IPS-NIHi7 (cell line): ENCODE measurements around the gene GBX1.

Experiments
- DNase-seq: peaks from one replicate; pipeline ENCODE4 v3.0.0; 2012; ENCODE audit warnings: mixed read lengths; ENCODE audit errors: extremely low spot score

Gene GBX1

DNA sequence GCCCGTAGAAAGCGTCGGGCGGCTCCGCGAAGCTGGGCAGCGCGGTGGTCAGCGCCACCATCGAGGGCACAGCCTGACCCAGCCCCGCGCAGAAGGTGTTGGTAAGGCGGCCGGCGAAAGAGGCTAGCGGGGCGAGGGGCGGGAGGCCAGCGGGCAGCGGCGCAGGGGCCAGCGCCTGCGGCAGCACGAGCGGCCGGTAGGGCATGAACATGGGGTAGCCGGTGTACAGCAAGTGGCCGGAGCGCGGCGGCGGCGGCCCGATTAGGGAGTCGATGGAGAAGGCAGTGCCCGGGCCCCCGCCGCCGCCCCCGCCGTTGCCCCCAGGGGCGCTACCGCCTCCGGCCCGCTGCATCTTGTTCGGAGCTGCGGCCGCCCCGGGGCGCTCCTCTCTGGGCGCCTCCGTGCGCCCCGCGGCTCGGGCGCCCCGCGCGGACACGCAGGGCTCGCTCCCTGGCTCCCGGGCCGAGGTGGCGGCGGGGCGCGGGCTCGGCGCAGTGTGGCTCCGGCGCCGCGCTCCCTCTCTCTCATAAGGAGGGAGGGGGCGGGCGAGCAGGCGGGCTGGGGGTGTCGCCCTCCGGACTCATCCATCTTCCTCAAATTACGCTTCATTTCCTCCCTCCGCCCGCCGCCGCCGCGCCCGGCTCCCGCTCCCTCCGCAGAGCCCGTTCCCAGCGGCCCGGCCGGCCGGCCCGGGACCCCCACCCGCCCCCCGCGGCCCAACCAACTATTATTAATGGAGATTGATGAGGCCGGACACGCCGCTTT lies at the start of gene GBX1:
GBX1 (minus strand) TSS at position 498 of the 765 bp plus-strand sequence; CDS start at position 352, 146 bp downstream.
- DNase-seq, result peak; percentile 59

DNA sequence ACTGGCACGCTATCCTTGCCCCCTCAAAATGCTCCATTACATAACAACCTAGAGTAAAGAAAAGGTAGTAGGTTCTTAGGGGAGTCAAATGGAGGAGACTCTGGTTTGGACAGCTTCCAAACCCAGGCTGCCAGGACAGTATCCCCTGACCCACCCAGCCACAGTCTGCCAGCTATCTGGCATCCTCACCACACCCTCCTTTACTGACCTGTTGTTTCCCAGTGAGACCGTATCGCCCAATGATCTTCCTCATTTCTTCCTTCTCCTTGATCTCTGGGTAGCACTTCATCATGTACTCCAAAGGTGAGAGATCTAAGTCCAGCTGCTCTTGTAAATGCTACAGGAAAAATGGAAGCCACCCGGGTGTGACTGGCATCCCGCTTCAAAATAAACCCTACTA lies 47.9 kb upstream of the GBX1 start:
- DNase-seq, result no peak

DNA sequence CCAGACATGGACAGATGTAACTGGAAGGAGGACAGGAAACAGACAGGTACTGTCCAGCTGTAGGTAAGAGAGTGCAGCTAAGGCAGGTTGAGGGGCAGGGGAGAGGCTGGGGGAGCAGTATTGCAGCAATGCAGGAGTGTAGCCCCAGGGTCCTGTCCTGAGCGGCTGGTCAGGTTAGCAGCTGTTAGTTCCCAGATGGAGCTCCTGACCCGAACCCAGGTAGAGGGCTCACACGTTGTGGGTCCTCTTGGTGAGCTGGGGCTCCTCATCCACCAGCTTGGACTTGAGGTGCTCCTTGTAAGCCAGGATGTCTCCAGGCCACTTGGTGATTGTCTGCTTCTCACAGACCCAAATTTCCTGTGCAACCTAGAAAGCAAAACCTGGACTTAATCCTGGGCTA lies 46.3 kb upstream of the GBX1 start:
- DNase-seq, result no peak

DNA sequence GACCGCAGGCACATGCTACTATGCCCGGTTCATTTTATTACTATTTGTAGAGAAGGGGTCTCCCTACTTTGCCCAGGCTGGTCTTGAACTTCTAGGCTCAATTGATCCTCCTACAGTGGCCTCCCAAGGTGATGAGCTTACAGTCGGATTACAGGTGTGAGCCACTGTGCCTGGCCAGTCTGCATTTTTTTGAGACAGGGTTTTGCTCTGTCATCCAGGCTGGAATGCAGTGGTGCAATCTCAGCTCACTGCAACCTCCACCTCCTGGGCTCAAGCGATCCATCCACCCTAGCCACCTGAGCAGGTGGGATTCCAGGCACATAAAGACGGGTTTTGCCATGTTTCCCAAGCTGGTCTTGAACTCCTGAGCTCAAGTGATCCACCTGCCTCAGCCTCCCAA lies 45.1 kb upstream of the GBX1 start:
- no peak for DNase-seq

DNA sequence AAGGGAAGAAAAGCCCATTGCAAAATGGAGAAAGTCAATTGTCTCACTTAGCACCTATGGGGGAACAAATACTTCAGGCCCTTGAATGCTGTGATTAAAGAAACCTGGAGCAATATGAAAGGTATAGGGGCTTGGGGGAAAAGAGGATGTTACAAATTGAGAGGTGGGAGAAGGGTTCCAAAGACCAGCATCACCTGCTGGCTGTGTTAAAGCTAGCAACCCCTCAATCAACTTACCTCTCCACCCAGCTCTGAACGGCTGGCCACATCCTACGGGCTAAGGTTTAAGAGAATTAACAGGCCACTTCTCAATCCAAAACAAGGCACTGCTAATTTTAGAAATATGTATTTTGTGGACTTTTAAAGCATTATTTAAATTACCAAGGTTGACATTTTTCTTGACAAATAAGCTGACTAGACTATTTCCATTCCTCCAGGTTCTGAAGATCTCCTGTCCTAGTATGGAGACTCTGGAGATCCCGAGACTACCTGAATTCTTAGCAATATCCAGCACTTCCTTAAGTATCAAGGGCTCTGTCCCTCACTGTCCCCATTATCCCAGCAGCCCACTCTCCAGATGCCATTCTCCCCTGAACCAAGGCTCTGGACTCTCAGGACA lies 43.8 kb upstream of the GBX1 start:
- DNase-seq, result no peak

DNA sequence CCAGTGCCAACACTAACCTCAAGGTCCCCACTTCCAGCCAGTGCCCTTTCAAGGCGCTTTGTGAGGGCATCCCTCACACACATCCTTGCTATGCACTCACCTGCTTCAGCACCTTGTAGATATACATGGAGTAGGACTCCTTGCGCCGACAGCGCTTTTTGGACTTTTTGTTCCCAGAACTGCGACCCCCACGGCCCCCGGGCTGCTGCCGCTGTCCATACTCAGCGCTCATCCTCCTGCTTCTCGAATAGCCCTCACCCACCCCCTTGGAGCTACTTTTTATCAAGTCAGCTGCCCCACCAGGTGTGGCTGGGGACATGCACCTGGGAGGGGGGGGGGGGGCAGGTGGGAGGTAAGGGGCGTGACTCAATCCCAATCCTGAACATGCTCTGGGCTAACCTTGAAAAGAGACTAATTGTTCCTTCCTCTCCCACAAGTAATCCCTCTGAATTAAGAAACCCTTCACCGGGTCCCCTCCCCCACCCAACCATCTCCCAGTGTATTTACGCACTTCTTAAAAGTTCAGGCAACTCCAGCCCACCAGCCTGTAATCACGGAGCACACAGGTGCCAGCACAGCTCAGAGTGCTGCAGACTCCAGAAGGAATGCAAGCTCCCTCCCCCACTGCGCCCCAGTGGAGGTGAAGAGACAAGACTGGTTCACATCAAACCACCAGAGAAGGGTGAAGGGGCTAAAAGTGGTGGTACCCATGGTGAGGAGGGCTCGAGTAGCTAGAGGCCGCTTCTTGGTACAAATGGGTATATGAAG lies 42.8 kb upstream of the GBX1 start, which contains the start of gene H2BK1:
H2BK1 (minus strand) TSS at position 402 of the 768 bp plus-strand sequence; CDS start at position 232, 170 bp downstream.
- peak; percentile 31 for DNase-seq

DNA sequence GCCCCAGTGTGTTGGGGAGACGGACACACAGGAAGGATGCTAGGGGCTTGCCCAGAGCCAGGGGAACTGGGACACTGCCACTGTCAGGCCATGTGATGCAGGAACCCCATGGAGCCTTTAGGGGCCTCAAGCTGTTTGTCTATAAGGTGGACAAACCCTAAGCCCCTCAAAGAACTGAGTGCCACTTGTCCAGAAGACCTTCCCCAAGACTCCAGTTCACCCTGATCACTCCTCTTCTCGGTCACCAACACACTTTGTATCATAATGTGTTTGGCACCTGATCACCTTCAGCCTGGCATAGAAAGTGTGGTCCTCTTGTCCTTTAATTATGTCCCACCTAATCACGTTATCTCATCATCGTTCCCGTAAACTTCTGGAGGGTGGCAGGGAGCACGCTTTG lies 42.1 kb upstream of the GBX1 start:
- no peak for DNase-seq

DNA sequence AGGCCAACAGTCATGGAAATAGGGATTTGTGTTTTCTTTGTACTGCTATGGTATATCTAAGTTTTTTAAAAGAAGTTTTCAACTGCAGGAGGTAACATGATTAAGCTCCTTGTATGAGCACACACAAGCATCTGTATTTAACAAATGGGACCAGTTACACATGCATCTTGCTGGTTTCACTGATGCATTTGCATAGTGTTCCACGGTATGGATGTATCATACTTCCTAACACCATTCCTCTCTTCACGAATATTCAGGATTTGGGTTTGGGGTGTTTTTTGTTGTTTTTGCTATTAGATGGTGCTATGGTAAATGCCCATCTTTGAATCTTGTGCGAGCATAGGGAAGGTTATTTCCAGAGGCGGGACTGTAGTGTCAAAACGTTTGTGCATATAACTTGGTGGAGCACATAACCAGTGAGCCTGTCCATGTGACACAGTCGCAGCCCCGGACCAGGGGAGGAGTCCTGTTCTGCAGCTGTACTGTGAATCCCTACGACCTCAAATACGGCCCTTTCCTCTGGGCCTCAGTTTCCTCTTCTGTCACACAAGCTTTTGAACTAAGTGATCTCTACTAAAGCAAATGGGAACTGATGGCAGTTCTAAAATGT lies 40.9 kb upstream of the GBX1 start:
- no peak for DNase-seq

DNA sequence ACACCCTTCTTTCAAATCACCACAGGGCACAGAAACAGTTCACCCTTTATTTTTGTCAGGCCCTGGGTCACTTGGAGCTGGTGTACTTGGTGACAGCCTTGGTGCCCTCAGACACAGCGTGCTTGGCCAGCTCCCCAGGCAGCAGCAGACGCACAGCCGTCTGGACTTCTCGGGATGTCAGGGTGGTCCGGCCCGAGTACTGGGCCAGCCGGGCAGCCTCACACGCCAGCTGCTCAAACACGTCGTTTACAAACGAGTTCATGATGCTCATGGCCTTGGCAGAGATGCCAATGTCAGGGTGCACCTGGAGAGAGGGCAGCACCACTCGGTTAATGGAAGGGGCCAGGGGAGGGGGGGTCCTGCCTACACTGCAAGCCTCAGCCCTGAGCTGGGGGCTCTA lies 40.3 kb upstream of the GBX1 start:
- DNase-seq, result no peak

DNA sequence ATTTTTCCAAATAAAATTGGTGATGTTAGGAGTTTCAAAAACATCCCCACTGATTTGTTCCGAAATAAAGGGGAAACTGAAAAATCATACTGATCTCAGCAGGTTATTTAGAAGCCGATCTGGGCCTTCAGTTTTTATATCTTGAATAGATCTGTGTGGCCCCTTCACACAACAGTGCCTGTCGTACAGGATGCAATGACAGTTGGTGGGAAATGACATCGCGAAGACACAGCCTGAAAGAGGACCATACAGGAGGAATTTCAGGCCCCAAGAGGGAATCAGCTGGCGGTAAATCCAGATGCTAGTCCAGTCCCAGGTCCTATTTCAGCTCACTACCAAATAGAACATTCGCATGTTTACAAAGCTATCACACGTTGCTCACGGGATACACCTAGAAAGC lies 39.8 kb upstream of the GBX1 start:
- DNase-seq, result no peak

DNA sequence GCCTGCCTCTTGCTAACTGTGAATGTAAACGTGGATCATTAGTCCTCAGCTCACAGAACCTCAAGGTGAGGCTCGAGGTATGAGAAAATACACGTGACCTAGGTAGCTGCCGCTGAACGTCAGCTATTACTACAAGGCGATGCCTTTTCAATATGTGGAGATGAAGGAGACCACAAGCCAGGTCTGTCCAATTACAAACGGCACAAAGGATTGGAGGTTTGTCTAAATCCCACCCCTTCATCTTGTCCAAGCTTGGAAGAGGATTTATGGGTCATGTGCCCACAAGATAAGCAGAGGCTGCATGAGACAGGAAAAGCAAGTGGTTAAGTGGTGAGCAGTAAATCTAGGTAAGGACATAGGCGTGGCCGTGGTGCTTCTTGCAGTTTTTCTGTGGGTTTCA lies 39.4 kb upstream of the GBX1 start:
- DNase-seq, result no peak

DNA sequence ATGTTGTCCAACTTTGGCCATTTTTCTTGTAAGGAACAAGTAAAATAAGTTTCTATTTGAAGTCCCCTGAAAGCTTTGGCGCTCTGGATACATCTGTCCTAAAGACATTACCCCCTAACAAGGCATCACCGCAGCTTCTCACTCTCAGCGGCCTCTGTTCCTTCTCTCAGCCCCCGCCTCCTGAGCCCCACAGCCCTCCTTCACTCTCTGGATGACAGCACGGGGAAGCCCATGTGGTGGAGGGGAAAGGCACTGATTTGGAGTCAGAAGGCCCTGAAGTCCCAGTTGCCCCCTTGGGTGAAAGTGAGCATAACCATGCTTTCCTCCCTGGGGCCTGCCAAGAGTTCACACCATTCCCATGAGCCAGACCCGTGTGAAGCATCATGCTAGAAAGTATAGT lies 38.2 kb upstream of the GBX1 start:
- no peak for DNase-seq

DNA sequence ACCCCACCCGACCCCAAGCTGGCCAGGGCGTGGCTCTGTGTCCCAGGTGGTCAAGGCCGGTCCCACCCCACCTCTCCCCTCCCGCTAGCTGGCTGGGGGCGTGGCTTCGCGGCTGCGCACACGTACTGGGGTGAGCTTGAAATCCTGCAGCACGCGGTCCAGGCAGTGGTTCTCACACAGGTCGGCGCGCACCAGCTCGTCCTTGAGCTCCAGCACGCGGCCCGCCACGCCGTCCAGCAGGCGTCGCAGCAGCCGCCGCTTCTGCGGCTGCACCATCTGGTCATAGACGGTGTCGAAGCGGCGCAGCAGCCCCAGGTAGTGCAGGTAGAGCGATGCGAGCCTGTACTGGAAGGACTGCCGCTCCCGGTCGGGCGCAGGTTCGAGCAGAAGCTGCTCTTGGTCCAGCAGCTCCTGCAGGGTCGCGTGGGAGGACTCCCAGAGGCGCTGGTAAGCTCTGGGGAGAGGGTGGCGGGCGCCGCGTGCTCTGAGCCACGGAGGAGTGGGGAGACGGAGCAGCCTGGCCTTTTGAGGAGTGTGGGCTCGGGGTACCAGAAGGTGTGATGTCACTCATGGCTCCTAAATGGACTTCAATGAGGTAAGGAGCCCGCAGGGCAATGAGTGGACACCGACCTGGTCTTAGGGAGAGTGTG lies 37.0 kb upstream of the GBX1 start:
- no peak for DNase-seq

DNA sequence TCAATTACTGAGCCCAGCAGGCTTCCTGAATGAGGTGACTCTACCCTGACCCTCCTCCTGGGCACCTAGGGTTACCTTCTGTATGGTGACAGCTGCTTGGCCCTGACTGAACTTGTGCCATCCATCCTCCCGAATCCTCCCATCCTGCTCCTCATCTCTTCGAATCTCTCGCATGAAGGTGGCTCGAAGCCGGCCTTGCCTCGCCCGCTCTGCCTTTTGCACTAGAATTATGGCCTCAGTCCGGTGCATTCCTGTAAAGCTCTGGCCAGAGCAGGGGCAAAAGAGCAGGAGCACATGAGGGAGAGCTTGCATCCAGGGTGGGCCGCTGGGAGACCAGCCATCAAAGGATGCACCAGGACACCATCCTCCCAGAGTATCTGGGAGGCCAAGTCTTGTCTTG lies 35.3 kb upstream of the GBX1 start:
- no peak for DNase-seq

DNA sequence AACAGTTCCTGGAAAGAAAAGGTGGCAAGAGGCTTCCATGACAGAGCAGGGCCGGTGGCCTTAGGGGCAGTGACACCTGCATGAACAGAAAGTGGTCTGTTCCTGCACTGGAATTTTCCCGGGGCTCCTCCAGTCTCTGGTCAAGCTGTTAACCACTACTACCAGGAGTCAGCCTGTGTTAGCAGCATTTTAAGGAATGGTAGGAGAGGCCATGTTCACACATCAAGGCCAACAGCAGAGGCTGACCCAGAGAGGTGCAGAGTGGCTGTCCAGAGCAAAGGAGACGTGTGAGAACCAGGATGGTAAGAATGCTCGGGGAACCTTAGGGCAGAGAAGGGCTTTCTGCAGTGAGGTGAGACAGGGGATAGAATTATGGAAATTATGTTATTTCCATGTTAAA lies 34.3 kb upstream of the GBX1 start:
- DNase-seq, result no peak

DNA sequence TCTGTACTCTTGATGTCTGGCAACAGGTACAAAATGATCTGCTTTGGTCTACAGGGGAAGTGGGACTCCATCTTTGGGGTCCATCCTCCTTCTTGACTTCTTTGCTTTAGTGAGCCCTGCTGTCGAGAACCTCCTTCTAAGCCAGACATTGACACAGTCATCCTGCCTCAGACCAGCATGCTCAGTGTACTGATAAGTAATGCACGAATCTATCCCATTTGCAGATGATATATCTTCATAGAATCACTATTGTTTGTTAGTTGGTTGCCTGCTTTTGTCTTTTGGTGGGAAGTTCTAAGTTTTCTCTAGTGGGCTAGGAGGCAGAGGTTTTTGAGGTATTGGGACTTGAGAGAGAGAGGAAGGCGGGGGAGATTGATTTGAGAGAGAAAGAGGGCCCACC lies 33.9 kb upstream of the GBX1 start:
- DNase-seq, result no peak

DNA sequence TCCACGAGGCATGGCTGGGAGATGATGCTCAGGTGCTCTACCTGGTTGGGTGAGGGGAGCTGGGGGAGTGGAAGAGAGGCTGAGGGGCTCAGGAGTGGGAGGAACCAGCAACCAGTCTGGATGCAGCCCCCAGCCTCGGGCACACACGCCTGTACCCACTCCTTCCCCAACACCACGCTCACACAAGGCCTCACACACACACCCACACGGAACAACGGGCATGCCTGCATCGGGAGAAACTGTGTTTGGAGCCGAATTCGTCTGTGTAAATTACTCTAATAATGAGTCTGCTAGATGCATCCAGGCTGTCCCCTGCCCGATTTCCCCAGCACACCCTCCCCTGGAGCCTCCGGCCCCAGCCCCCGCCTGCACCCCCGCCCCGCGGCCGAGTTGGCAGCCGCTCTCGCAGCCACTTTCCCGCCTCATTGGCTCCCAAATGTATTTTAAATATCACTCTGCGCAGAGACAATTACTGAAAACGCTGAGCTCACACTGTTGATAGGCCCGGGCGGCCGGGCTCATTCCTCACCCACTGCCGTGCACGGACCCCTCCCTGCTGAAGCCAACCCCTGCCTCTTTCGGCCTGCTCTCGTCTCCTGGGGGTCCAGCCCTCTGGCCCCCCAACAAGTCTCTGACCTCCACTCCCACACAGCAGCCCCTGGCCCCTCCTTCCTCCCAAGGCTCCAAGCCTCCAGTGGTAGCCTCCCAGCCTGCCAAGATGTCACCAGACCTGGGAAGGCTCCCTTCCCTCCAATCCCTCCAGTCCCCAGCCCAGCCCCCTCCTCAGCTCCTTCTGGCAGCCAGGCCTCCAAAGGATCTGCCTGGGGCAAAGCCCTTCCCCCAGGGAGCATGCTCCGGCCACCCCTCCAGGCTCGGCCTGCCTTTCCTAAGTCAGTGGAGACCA lies 31.7 kb upstream of the GBX1 start:
- DNase-seq, result peak; percentile 76

DNA sequence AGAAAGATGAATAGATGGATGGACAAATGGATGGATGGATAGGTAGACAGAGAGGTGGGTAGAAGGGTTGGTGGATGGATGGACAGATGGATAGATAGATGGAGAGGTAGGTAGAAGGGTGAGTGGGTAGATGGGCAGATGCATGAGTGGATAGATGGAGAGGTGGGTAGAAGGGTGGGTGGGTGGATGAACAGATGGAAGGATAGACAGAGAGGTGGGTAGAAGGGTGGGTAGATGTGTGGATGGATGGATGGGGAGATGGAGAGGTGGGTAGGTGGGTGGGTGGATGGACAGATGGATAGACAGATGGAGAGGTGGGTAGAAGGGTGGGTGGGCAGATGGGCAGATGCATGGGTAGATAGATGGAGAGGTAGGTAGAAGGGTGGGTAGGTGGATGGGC lies 30.4 kb upstream of the GBX1 start:
- DNase-seq, result no peak

DNA sequence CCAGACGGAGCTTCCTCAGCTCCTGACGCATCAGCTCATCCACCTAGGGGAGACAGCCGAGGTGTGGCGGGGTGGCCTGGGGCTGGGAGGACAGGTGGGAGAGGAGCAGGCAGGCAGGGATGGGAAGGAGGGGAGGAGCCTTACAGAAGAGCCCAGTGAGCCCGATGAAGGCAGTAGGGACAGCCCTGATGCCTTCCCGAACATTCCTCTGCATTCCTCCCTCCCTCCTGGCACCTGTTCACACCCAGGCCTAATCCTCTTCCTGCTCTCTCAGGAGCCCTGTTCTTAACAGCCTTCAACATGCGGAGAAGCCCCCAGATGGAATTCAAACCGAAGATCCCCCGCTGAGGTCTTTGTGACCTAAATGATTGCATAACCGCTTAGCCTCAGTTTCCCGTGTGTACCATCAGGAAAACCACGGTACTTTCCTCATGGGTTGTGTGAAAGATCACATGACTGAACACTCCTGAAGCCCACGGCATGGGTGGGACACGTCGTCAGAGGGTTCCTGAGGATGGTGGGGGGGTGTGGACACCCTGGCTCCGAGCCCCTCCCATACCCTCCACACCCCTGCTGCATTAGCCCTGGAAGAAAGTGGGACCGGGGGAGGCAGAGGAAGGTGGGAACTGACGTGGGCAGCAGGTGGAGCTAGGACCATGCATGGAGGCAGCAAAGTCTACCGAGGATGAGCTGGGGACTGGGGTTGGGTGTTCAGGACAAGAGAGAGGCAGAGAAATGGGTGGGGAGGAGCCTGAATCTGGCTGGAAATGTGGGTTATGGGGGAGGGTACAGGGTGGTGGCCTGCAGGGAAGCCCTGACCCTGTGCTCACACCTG lies 28.3 kb upstream of the GBX1 start:
- peak; percentile 51 for DNase-seq

DNA sequence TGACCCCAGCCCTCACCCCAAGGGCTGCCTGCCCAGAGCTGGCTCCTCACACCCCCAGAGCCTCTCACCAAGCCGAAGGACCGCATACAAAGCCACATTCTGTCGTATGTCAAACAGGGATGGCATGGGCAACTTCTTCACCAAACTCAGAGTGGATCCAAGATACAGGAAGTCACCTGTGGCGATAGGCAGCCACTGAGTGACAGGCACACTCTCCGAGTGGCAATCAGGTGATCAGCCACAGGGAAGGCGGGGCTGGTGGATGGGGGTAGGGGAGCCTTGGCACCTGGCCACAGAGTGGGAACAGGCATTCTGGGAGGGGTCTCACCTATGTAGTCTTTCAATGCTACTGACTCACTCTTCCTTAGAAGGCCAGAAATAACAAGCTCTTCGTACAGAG lies 26.7 kb upstream of the GBX1 start:
- DNase-seq, result no peak
